Hepatocyte (in vitro differentiated cells): Measurements from ENCODE around the gene TECR. TPM values are rescaled to one million over a fixed set of nuclear protein-coding genes. Genes with fewer than 3 reads are reported as not detected.

Experiments used
- DNase-seq: peaks from one replicate; pipeline ENCODE4 v3.0.0-alpha.2; 2016; ENCODE audit warnings: low spot score
- H2AFZ ChIP-seq: fragments of 200-600 bp; sonication (generic); 2 replicates; pipeline ENCODE4 v1.6.0; 2016; ENCODE audit warnings: antibody characterized with exemption, mild to moderate bottlenecking
- H3K27ac ChIP-seq: fragments of 200-600 bp; sonication (generic); 2 replicates; pipeline ENCODE4 v1.5.1; 2016; ENCODE audit warnings: mild to moderate bottlenecking
- H3K27me3 ChIP-seq: fragments of 200-600 bp; sonication (generic); 2 replicates; pipeline ENCODE4 v1.6.1; 2016
- H3K36me3 ChIP-seq: fragments of 200-600 bp; sonication (generic); replicated peaks from 2 replicates; pipeline ENCODE4 v1.5.1; 2016; ENCODE audit warnings: low read depth; ENCODE audit not compliant: insufficient read depth
- H3K4me1 ChIP-seq: fragments of 200-600 bp; sonication (generic); 2 replicates; pipeline ENCODE4 v1.5.1; 2016; ENCODE audit warnings: mild to moderate bottlenecking, moderate library complexity; ENCODE audit not compliant: insufficient read depth
- H3K4me2 ChIP-seq: fragments of 200-600 bp; sonication (generic); 2 replicates; pipeline ENCODE4 v1.6.0; 2016
- H3K4me3 ChIP-seq: fragments of 200-600 bp; sonication (generic); 2 replicates; pipeline ENCODE4 v1.5.1; 2016; ENCODE audit warnings: mild to moderate bottlenecking
- H3K79me2 ChIP-seq: fragments of 200-600 bp; sonication (generic); 2 replicates; pipeline ENCODE4 v1.6.0; 2017; ENCODE audit warnings: mild to moderate bottlenecking
- H3K9me2 ChIP-seq: fragments of 200-600 bp; sonication (generic); replicated peaks from 2 replicates; pipeline ENCODE4 v1.6.0; 2017; ENCODE audit warnings: mild to moderate bottlenecking; ENCODE audit not compliant: insufficient read depth
- H3K9me3 ChIP-seq: fragments of 200-600 bp; sonication (generic); 2 replicates; pipeline ENCODE4 v1.5.1; 2016; ENCODE audit warnings: low read depth, mild to moderate bottlenecking
- H4K20me1 ChIP-seq: fragments of 200-600 bp; sonication (generic); 2 replicates; pipeline ENCODE4 v1.6.0; 2016; ENCODE audit warnings: mild to moderate bottlenecking; ENCODE audit not compliant: insufficient read depth, poor library complexity, severe bottlenecking
- CTCF ChIP-seq: fragments of 200-600 bp; sonication (generic); IDR thresholded peaks from 2 replicates; pipeline ENCODE4 v1.5.1; 2016; ENCODE audit warnings: antibody characterized with exemption, mild to moderate bottlenecking; ENCODE audit not compliant: poor library complexity
- EZH2 ChIP-seq: fragments of 200-600 bp; sonication (generic); IDR thresholded peaks from 2 replicates; pipeline ENCODE4 v1.6.1; 2016; ENCODE audit warnings: antibody characterized with exemption, mild to moderate bottlenecking, borderline replicate concordance
- EZH2phosphoT487 ChIP-seq: fragments of 200-600 bp; sonication (generic); IDR thresholded peaks from one replicate; pipeline ENCODE4 v1.6.1; 2018; ENCODE audit warnings: antibody characterized with exemption, mild to moderate bottlenecking, low read depth, moderate library complexity; ENCODE audit not compliant: unreplicated experiment, severe bottlenecking
- WGBS: methylation state at CpG from one replicate; pipeline ENCODE4 v1.1.6; 2016; ENCODE audit warnings: low lambda C conversion rate; ENCODE audit errors: missing lambda C conversion rate; 5-methylcytosine and 5-hydroxymethylcytosine counted together
- polyA plus RNA-seq: library from polyadenylated mRNA; unstranded; fragments of >200 nt; fragmentation: Nextera tagmentation; extraction: Ambion mirVana; gene quantifications from 2 replicates; pipeline ENCODE4 v1.2.1, GENCODE V29; 2016
- total RNA-seq: library from RNA; depleted of rRNA; stranded (reverse); fragments of >200 nt; gene quantifications from 2 replicates; pipeline ENCODE4 v1.2.3, GENCODE V29; 2014

The TECR gene
- total and polyA plus RNA-seq, 2 experiments from 2014 or later = 65.3 to 366 TPM

DNA sequence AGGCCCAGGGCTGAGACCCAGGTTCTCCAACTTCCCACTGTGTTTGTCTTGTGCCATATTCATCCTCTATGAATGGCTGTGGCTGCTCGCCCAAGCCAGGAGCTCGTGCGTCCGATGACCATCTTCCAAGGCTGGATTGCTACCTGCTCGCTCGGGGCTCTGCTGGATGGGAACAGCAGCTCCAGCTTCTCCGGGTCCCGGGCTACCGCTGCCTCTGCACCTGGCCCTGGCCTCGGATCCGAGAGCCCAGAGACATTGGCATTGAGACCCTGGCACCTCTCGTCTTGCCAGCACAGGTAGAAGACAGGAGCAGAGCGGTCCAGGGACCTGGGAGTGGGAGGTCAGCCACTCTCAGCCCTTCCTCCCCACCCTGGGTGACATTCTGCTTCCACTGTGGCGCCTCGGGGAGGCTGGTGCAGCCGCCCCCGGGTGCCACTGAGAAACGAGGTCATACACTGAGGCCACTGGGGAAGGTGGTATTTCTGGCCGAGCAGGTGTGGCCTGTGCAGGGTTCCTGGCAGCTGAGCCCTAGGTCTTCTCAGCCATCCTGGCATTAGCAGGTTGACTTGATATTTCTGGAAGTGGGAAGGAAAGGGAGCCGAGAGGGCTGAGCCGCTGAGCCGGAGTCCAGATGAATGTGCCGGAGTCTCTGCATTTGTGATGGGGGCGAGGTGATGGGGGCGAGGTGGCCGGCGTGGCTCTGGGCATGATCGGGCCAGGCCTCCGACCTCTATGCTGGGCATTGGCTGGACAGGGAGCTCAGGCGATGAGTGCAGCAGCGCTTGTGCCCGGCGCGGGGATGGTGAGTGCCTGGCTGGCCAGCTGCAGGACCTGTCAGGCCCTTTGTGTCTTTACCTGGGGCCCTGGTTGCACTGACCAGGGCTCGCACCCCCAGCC is 23.9 kb downstream of the TECR start:
- H3K9me2 ChIP-seq = no peaks in the 10 kb centered on the region
- H3K36me3 ChIP-seq = no peaks in the 10 kb centered on the region
- peak; percentile 6 for DNase-seq
- H2AFZ ChIP-seq = no peak overlapping the region
- H3K27me3 ChIP-seq = no peaks in the 10 kb centered on the region
- H3K4me2 ChIP-seq = no peak overlapping the region
- H3K9me3 ChIP-seq = no peaks in the 10 kb centered on the region
- TF ChIP-seq EZH2phosphoT487 (no peak), CTCF (no peak), EZH2 (no peak)
- no peaks in the 10 kb centered on the region for H4K20me1 ChIP-seq
- peaks cover 39% of the 10 kb centered on the region for H3K4me1 ChIP-seq
- WGBS = 96% methylated on average over 34 of the region's 35 CpGs
- peak overlapping the region; percentile 10 for H3K27ac ChIP-seq
- H3K79me2 ChIP-seq = peaks cover 80% of the 10 kb centered on the region
- no peak overlapping the region for H3K4me3 ChIP-seq

DNA sequence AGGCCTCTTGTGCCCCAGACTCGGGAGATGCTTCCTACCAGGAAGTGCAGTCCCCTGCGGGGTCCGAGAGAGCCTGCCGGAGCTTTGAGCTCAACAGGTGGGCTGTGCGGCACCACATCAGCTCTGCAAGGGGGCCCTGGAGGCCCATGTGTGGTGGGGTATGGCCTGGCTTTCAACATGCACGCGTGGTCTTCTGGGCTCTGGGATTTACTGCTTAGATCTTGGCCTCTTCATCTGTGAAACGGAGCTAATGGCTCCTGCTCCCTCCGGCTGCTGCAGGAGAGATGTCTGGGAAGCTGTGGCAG is 24.5 kb downstream of the TECR start:
- H2AFZ ChIP-seq = no peak overlapping the region
- TF ChIP-seq EZH2 = no peak
- WGBS = 75% methylated on average over 9 of the region's 9 CpGs
- H3K4me3 ChIP-seq = no peak overlapping the region
- no peaks in the 10 kb centered on the region for H3K9me3 ChIP-seq
- H3K27me3 ChIP-seq = no peaks in the 10 kb centered on the region
- no peak for DNase-seq
- no peaks in the 10 kb centered on the region for H3K9me2 ChIP-seq
- H3K36me3 ChIP-seq = no peaks in the 10 kb centered on the region
- H3K27ac ChIP-seq = peak overlapping the region; percentile 43
- no peaks in the 10 kb centered on the region for H4K20me1 ChIP-seq
- H3K4me2 ChIP-seq = no peak overlapping the region
- H3K4me1 ChIP-seq = peaks cover 39% of the 10 kb centered on the region
- H3K79me2 ChIP-seq = peaks cover 80% of the 10 kb centered on the region

DNA sequence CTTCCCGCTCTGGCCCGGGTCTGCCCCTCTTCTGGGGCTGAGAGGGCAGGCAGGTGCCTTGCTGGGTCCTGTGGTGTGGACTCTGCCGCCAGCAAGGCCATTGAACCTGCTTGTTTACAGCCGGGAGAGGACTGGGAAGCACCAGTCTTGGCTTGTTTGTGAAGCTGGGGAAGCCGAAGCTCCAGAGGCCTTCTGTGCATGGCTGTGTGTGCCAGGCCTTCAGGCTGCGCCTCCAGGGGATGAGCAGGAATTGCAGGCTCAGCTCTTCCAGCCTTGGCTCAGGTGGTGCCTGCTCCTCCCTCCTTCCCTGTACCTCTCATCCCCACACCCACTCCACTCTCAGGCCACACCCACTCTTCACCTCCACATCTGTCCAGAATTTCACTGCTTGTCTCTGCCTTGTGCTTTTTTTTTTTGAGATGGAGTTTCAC is 25.0 kb downstream of the TECR start:
- Histone ChIP-seq H3K27ac (peak overlapping the region; percentile 43), H2AFZ (no peak overlapping the region)
- DNase-seq = peak; percentile 61

More for the DNA sequence above, 25.0 kb downstream of the TECR start:
- 70% methylated on average over 5 of the region's 6 CpGs for WGBS
- no peak overlapping the region for H3K4me2 ChIP-seq
- peaks cover 80% of the 10 kb centered on the region for H3K79me2 ChIP-seq
- H3K4me1 ChIP-seq = peaks cover 39% of the 10 kb centered on the region
- no peaks in the 10 kb centered on the region for H3K9me2 ChIP-seq
- no peak for TF ChIP-seq CTCF
- TF ChIP-seq EZH2 = no peak
- no peak for TF ChIP-seq EZH2phosphoT487
- H3K4me3 ChIP-seq = no peak overlapping the region
- H4K20me1 ChIP-seq = no peaks in the 10 kb centered on the region
- H3K27me3 ChIP-seq = no peaks in the 10 kb centered on the region
- H3K9me3 ChIP-seq = no peaks in the 10 kb centered on the region
- H3K36me3 ChIP-seq = no peaks in the 10 kb centered on the region
